ENCODE results near the gene AKR1B1. TPM values are rescaled to one million over a fixed set of nuclear protein-coding genes. Genes with fewer than 3 reads are reported as not detected.
"Not testable (repeated sequence)": the region's sequence is repeated elsewhere in the genome, so short reads cannot be mapped to it uniquely, and the experiment has no call there.

Gene AKR1B1
- polyA plus RNA-seq, 1 donor, result 33.0 TPM

DNA sequence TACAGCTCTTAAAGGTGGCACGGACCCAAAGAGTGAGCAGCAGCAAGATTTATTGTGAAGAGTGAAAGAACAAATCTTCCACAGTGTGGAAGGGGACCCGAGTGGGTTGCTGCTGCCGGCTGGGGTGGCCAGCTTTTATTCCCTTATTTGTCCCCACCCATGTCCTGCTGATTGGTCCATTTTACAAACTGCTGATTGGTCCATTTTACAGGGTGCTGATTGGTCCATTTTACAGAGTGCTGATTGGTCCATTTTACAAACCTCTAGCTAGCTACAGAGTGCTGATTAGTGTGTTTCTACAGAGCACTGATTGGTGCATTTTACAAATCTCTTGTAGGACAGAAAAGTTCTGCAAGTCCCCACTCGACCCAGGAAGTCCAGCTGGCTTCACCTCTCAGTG is 28.8 kb upstream of the AKR1B1 start:
- not testable (repeated sequence) for DNase-seq; H3K27ac ChIP-seq (ENCODE audit: low read length); H3K4me1 ChIP-seq (ENCODE audit: control insufficient read depth, insufficient read depth, low read length); H3K36me3 ChIP-seq (ENCODE audit: control insufficient read depth, insufficient read depth, low read length); H3K9me3 ChIP-seq (ENCODE audit: control insufficient read depth, low read depth, low read length); H3K4me3 ChIP-seq (ENCODE audit: low read length); H3K27me3 ChIP-seq (ENCODE audit: control insufficient read depth, insufficient read depth, low read length)
- WGBS (ENCODE audit: insufficient coverage, low lambda C conversion rate), result no CpG with 5 or more reads among the region's 4 CpGs

GRCh38 chr7:134485203-134485602 is 26.3 kb upstream of the AKR1B1 start:
- Histone ChIP-seq H3K4me3 (ENCODE audit: low read length) (no peak overlapping the region), H3K36me3 (ENCODE audit: control insufficient read depth, insufficient read depth, low read length) (no peaks in the 10 kb centered on the region), H3K27me3 (ENCODE audit: control insufficient read depth, insufficient read depth, low read length) (peaks cover 2% of the 10 kb centered on the region), H3K4me1 (ENCODE audit: control insufficient read depth, insufficient read depth, low read length) (no peaks in the 10 kb centered on the region), H3K9me3 (ENCODE audit: control insufficient read depth, low read depth, low read length) (no peaks in the 10 kb centered on the region), H3K27ac (ENCODE audit: low read length) (no peak overlapping the region)
- 100% methylated on average over 2 of the region's 6 CpGs for WGBS (ENCODE audit: insufficient coverage, low lambda C conversion rate)
- DNase-seq, result no peak

DNA sequence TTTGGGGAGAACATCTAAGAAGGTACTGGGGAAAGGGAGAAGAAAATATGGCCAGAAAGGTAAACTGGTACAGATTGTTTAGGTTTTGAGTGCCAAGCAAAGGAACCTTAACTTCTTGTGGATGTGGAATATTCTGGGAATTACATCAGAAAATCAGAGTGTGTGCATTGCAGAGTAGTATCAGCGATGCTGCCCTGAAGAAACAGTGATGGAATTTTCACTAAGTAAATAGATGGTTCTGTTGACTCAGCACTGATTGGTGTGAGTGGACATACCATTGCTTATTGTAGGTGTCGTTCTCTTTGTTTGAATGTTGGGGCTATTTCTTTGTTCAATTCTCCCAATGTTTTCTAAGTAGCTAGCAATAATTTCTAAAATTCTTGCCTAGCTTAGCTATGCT is 24.4 kb upstream of the AKR1B1 start:
- WGBS (ENCODE audit: insufficient coverage, low lambda C conversion rate), result no CpG with 5 or more reads among the region's 2 CpGs
- Histone ChIP-seq H3K9me3 (ENCODE audit: control insufficient read depth, low read depth, low read length) (no peaks in the 10 kb centered on the region), H3K4me3 (ENCODE audit: low read length) (no peak overlapping the region), H3K27me3 (ENCODE audit: control insufficient read depth, insufficient read depth, low read length) (peaks cover 2% of the 10 kb centered on the region), H3K27ac (ENCODE audit: low read length) (no peak overlapping the region), H3K4me1 (ENCODE audit: control insufficient read depth, insufficient read depth, low read length) (no peaks in the 10 kb centered on the region), H3K36me3 (ENCODE audit: control insufficient read depth, insufficient read depth, low read length) (no peaks in the 10 kb centered on the region)
- no peak for DNase-seq

GRCh38 chr7:134482858-134483257 is 24.0 kb upstream of the AKR1B1 start:
- Histone ChIP-seq H3K27me3 (ENCODE audit: control insufficient read depth, insufficient read depth, low read length) (peaks cover 2% of the 10 kb centered on the region), H3K4me3 (ENCODE audit: low read length) (no peak overlapping the region), H3K4me1 (ENCODE audit: control insufficient read depth, insufficient read depth, low read length) (no peaks in the 10 kb centered on the region), H3K27ac (ENCODE audit: low read length) (no peak overlapping the region), H3K36me3 (ENCODE audit: control insufficient read depth, insufficient read depth, low read length) (no peaks in the 10 kb centered on the region), H3K9me3 (ENCODE audit: control insufficient read depth, low read depth, low read length) (no peaks in the 10 kb centered on the region)
- no peak for DNase-seq

GRCh38 chr7:134481167-134481566 is 22.3 kb upstream of the AKR1B1 start:
- Histone ChIP-seq H3K4me1 (ENCODE audit: control insufficient read depth, insufficient read depth, low read length) (no peaks in the 10 kb centered on the region), H3K36me3 (ENCODE audit: control insufficient read depth, insufficient read depth, low read length) (no peaks in the 10 kb centered on the region), H3K9me3 (ENCODE audit: control insufficient read depth, low read depth, low read length) (no peaks in the 10 kb centered on the region), H3K27ac (ENCODE audit: low read length) (no peak overlapping the region), H3K27me3 (ENCODE audit: control insufficient read depth, insufficient read depth, low read length) (peaks cover 2% of the 10 kb centered on the region), H3K4me3 (ENCODE audit: low read length) (no peak overlapping the region)
- no peak for DNase-seq
- WGBS (ENCODE audit: insufficient coverage, low lambda C conversion rate), result no CpG with 5 or more reads among the region's 3 CpGs

GRCh38 chr7:134480730-134481129 is 21.8 kb upstream of the AKR1B1 start:
- Histone ChIP-seq H3K27ac (ENCODE audit: low read length) (no peak overlapping the region), H3K9me3 (ENCODE audit: control insufficient read depth, low read depth, low read length) (no peaks in the 10 kb centered on the region), H3K36me3 (ENCODE audit: control insufficient read depth, insufficient read depth, low read length) (no peaks in the 10 kb centered on the region), H3K4me1 (ENCODE audit: control insufficient read depth, insufficient read depth, low read length) (no peaks in the 10 kb centered on the region), H3K4me3 (ENCODE audit: low read length) (no peak overlapping the region), H3K27me3 (ENCODE audit: control insufficient read depth, insufficient read depth, low read length) (peaks cover 2% of the 10 kb centered on the region)
- no peak for DNase-seq
- no CpG with 5 or more reads among the region's 2 CpGs for WGBS (ENCODE audit: insufficient coverage, low lambda C conversion rate)

DNA sequence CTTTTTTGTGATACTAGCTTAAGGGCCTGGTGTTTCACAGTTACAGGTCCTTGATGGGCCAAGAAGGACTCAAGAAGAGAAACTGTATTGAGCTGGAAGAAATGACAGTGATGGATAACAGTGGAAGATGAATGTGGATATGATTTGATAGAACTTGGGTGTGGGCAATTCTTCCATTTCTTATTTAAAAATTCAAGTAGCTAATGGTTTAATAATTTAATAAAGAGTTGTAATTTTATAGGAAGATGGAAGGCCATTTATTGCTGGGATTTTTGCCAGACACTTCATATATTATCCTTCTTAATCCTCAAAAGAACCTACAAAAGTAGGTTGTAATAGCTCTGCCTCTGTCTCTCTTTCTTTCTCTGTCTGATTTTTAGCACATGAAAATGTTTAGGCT is 21.3 kb upstream of the AKR1B1 start:
- Histone ChIP-seq H3K4me1 (ENCODE audit: control insufficient read depth, insufficient read depth, low read length) (no peaks in the 10 kb centered on the region), H3K9me3 (ENCODE audit: control insufficient read depth, low read depth, low read length) (no peaks in the 10 kb centered on the region), H3K27me3 (ENCODE audit: control insufficient read depth, insufficient read depth, low read length) (peaks cover under 1% of the 10 kb centered on the region), H3K36me3 (ENCODE audit: control insufficient read depth, insufficient read depth, low read length) (no peaks in the 10 kb centered on the region), H3K4me3 (ENCODE audit: low read length) (no peak overlapping the region), H3K27ac (ENCODE audit: low read length) (no peak overlapping the region)
- no peak for DNase-seq

GRCh38 chr7:134478707-134479106 is 19.8 kb upstream of the AKR1B1 start:
- no CpG with 5 or more reads among the region's 2 CpGs for WGBS (ENCODE audit: insufficient coverage, low lambda C conversion rate)
- H3K27ac ChIP-seq (ENCODE audit: low read length), result no peak overlapping the region
- no peaks in the 10 kb centered on the region for H3K4me1 ChIP-seq (ENCODE audit: control insufficient read depth, insufficient read depth, low read length)
- no peaks in the 10 kb centered on the region for H3K27me3 ChIP-seq (ENCODE audit: control insufficient read depth, insufficient read depth, low read length)
- no peak overlapping the region for H3K4me3 ChIP-seq (ENCODE audit: low read length)
- no peak for DNase-seq
- H3K36me3 ChIP-seq (ENCODE audit: control insufficient read depth, insufficient read depth, low read length), result no peaks in the 10 kb centered on the region
- H3K9me3 ChIP-seq (ENCODE audit: control insufficient read depth, low read depth, low read length), result no peaks in the 10 kb centered on the region

GRCh38 chr7:134477954-134478353 is 19.1 kb upstream of the AKR1B1 start:
- WGBS (ENCODE audit: insufficient coverage, low lambda C conversion rate), result no CpG with 5 or more reads among the region's 2 CpGs
- H3K4me3 ChIP-seq (ENCODE audit: low read length), result no peak overlapping the region
- H3K27me3 ChIP-seq (ENCODE audit: control insufficient read depth, insufficient read depth, low read length), result no peaks in the 10 kb centered on the region
- H3K9me3 ChIP-seq (ENCODE audit: control insufficient read depth, low read depth, low read length), result no peaks in the 10 kb centered on the region
- no peaks in the 10 kb centered on the region for H3K36me3 ChIP-seq (ENCODE audit: control insufficient read depth, insufficient read depth, low read length)
- no peak overlapping the region for H3K27ac ChIP-seq (ENCODE audit: low read length)
- no peaks in the 10 kb centered on the region for H3K4me1 ChIP-seq (ENCODE audit: control insufficient read depth, insufficient read depth, low read length)
- no peak for DNase-seq

DNA sequence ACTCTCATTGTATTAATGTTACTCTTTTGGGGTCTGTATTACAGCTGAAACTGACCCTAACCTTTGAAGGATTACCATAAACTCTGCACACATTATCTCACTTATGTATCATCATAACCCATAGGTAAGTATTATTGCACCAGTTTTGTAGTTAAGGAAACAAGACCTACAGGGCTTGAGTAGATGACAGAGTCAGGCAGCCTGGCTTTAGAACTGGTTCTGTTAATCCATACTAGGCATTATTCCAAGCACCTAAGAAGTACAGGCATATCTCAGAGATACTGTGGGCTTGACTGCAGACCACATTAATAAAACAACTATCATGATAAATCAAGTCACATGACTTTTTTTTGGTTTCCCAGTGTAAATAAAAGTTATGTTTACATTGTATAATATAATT is 17.1 kb upstream of the AKR1B1 start:
- Histone ChIP-seq H3K36me3 (ENCODE audit: control insufficient read depth, insufficient read depth, low read length) (no peaks in the 10 kb centered on the region), H3K4me1 (ENCODE audit: control insufficient read depth, insufficient read depth, low read length) (no peaks in the 10 kb centered on the region), H3K27ac (ENCODE audit: low read length) (no peak overlapping the region), H3K9me3 (ENCODE audit: control insufficient read depth, low read depth, low read length) (no peaks in the 10 kb centered on the region), H3K4me3 (ENCODE audit: low read length) (no peak overlapping the region), H3K27me3 (ENCODE audit: control insufficient read depth, insufficient read depth, low read length) (no peaks in the 10 kb centered on the region)
- DNase-seq, result no peak

- Histone ChIP-seq H3K27me3 (ENCODE audit: control insufficient read depth, insufficient read depth, low read length) (no peaks in the 10 kb centered on the region), H3K4me3 (ENCODE audit: low read length) (no peak overlapping the region), H3K9me3 (ENCODE audit: control insufficient read depth, low read depth, low read length) (no peaks in the 10 kb centered on the region), H3K27ac (ENCODE audit: low read length) (no peak overlapping the region), H3K36me3 (ENCODE audit: control insufficient read depth, insufficient read depth, low read length) (no peaks in the 10 kb centered on the region), H3K4me1 (ENCODE audit: control insufficient read depth, insufficient read depth, low read length) (no peaks in the 10 kb centered on the region)
- DNase-seq, result no peak
- no CpG with 5 or more reads among the region's 1 CpG for WGBS (ENCODE audit: insufficient coverage, low lambda C conversion rate)
Observed at GRCh38 chr7:134474828-134475227, 15.9 kb upstream of the AKR1B1 start.
